ENCODE results near the gene FOXL3. TPM values are rescaled to one million over a fixed set of nuclear protein-coding genes. Genes with fewer than 3 reads are reported as not detected.

FOXL3 gene
- polyA plus RNA-seq, 2 of the 4 experiments (the other 2 are of a cell fraction), result not detected

- Histone ChIP-seq H3K27ac (no peak overlapping the region), H3K4me1 (peaks cover 4% of the 10 kb centered on the region; the same call in 1 of the 3 replicates), H3K9me3 (no peaks in the 10 kb centered on the region), H3K4me2 (no peak overlapping the region), H3K4me3 (no peak overlapping the region)
- no peak for DNase-seq (ENCODE audit: low read depth in 1 of 2, low spot score in 1 of 2)
- ChIA-PET POLR2A (no interaction called here), CTCF (interaction anchor here (0.8 to 2.9 kb wide), 7 partner anchors 9 to 486 kb away, joined by 3 to 12 read pairs (median 5); partner anchors contain the start of gene PDGFA)
- 76% methylated on average over 9 of the region's 9 CpGs for WGBS (ENCODE audit: missing lambda C conversion rate)
- no peak for FAIRE-seq
- ATAC-seq, result no peak
- no peak for TF ChIP-seq ESRRA (IDR thresholded peaks at IDR 0.05; ENCODE audit: borderline replicate concordance, low read length)
- no peak for TF ChIP-seq BHLHE40 (IDR thresholded peaks at IDR 0.05; ENCODE audit: low read depth, low read length)
- TF ChIP-seq CTCF (IDR thresholded peaks at IDR 0.05), result no peak
- TF ChIP-seq HOXB13 (CRISPR knock-in tag; IDR thresholded peaks at IDR 0.05; ENCODE audit: low read depth), result no peak
- no peak for TF ChIP-seq MYC (IDR thresholded peaks at IDR 0.05; ENCODE audit: borderline replicate concordance, low read length)
- no peak for TF ChIP-seq SREBF2 (IDR thresholded peaks at IDR 0.05)
- TF ChIP-seq CHD4 (IDR thresholded peaks at IDR 0.05; ENCODE audit: borderline replicate concordance), result no peak
- no peak for TF ChIP-seq TP53 (CRISPR knock-in tag; IDR thresholded peaks at IDR 0.05)
- no peak for TF ChIP-seq NFE2L2 (conservative IDR thresholded peaks at IDR 0.05; ENCODE audit: low read length)
- TF ChIP-seq POLR2A (IDR thresholded peaks at IDR 0.05; ENCODE audit: low read length), result no peak
- no peak for TF ChIP-seq ZNF302 (CRISPR knock-in tag; IDR thresholded peaks at IDR 0.05)
- no peak for TF ChIP-seq EP300 (IDR thresholded peaks at IDR 0.05)
Measured at GRCh38 chr7:326273-326672, 36.3 kb downstream of the FOXL3 start.

GRCh38 chr7:326809-327232 is 36.9 kb downstream of the FOXL3 start:
- TF ChIP-seq POLR2A (IDR thresholded peaks at IDR 0.05; ENCODE audit: low read length), result no peak
- TF ChIP-seq KDM1A (IDR thresholded peaks at IDR 0.05; ENCODE audit: low read depth), result no peak
- TF ChIP-seq BCL3 (IDR thresholded peaks at IDR 0.05), result no peak
- TF ChIP-seq CBX2 (IDR thresholded peaks at IDR 0.05; ENCODE audit: borderline replicate concordance, low read depth), result no peak
- TF ChIP-seq CTCF (IDR thresholded peaks at IDR 0.05), result no peak
- TF ChIP-seq HDAC2 (IDR thresholded peaks at IDR 0.05), result no peak
- TF ChIP-seq HOXB5 (CRISPR knock-in tag; IDR thresholded peaks at IDR 0.05), result no peak
- TF ChIP-seq CEBPB (IDR thresholded peaks at IDR 0.05), result no peak
- TF ChIP-seq RARB (CRISPR knock-in tag; IDR thresholded peaks at IDR 0.05), result no peak
- no peak overlapping the region for H3K4me2 ChIP-seq
- H3K27ac ChIP-seq, result no peak overlapping the region
- H3K4me3 ChIP-seq, result no peak overlapping the region
- ChIA-PET CTCF (interaction anchor here (0.8 to 2.9 kb wide), 6 partner anchors 8 to 486 kb away, joined by 3 to 12 read pairs (median 6); partner anchors contain the start of gene PDGFA), POLR2A (no interaction called here)
- ATAC-seq (no peak), FAIRE-seq (no peak), DNase-seq (ENCODE audit: low read depth in 1 of 2, low spot score in 1 of 2) (peak in 1 of 2 experiments; percentile 33)
- H3K9me3 ChIP-seq, result no peaks in the 10 kb centered on the region
- WGBS (ENCODE audit: missing lambda C conversion rate), result 31% methylated on average over 6 of the region's 6 CpGs
- H3K4me1 ChIP-seq, result peaks cover 4% of the 10 kb centered on the region; the same call in 1 of the 3 replicates

Measured in A549 (cell line).